ENCODE measurements around the gene REG4. TPM values are rescaled to one million over a fixed set of nuclear protein-coding genes. Genes with fewer than 3 reads are reported as not detected.

REG4 gene
- polyA plus RNA-seq, 1 donor from 2014 or later, result not detected

DNA sequence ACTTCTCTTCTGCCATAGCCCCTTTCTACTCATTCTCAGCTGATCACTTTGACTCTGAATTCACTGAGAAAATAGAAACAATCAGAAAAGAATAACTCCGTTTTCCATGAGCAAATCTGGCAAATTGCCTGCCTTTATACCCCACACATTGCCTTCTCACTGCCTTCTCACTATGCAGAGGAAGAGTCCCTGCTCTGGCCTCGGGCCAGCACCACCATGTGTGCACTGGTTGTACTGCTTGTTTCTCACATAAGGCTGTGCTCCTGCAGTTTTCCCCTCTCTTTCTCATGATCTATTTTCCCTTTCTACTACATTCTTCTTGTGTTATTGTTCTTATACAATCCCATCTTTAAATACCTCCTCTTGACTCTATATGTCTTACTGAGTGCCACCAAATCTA is 40.2 kb downstream of the REG4 start:
- Histone ChIP-seq H3F3A (ENCODE audit: insufficient read depth, low read length, poor library complexity, severe bottlenecking) (no peaks in the 10 kb centered on the region), H2AFZ (ENCODE audit: low read depth, low read length) (no peak overlapping the region), H3K79me2 (replicated peaks; ENCODE audit: insufficient read depth, low read length) (no peaks in the 10 kb centered on the region), H3K4me2 (ENCODE audit: low read length) (no peak overlapping the region), H3K9me2 (ENCODE audit: insufficient read depth, low read length) (no peaks in the 10 kb centered on the region), H3K27ac (ENCODE audit: low read length) (no peak overlapping the region), H3K27me3 (ENCODE audit: insufficient read depth, low read depth, low read length) (no peaks in the 10 kb centered on the region), H3K9ac (ENCODE audit: low read length) (no peak overlapping the region), H3K36me3 (ENCODE audit: insufficient read depth, low read length) (no peaks in the 10 kb centered on the region), H4K20me1 (ENCODE audit: insufficient read depth) (no peaks in the 10 kb centered on the region), H3K4me3 (ENCODE audit: low read length) (no peak overlapping the region), H3K9me3 (ENCODE audit: low read length) (no peaks in the 10 kb centered on the region)
- TF ChIP-seq RAD21 (conservative IDR thresholded peaks at IDR 0.05) (no peak), SMC3 (conservative IDR thresholded peaks at IDR 0.05; ENCODE audit: poor library complexity) (no peak), POLR2AphosphoS5 (IDR thresholded peaks at IDR 0.05) (no peak), MXI1 (conservative IDR thresholded peaks at IDR 0.05; ENCODE audit: poor library complexity, severe bottlenecking) (no peak), EZH2 (IDR thresholded peaks at IDR 0.05; ENCODE audit: borderline replicate concordance, insufficient read depth, low read length, poor library complexity, severe bottlenecking) (no peak), TAF1 (IDR thresholded peaks at IDR 0.05; ENCODE audit: low read depth) (no peak), EP300 (conservative IDR thresholded peaks at IDR 0.05; ENCODE audit: poor library complexity, severe bottlenecking) (no peak)
- TF ChIP-seq, protein P1, sequence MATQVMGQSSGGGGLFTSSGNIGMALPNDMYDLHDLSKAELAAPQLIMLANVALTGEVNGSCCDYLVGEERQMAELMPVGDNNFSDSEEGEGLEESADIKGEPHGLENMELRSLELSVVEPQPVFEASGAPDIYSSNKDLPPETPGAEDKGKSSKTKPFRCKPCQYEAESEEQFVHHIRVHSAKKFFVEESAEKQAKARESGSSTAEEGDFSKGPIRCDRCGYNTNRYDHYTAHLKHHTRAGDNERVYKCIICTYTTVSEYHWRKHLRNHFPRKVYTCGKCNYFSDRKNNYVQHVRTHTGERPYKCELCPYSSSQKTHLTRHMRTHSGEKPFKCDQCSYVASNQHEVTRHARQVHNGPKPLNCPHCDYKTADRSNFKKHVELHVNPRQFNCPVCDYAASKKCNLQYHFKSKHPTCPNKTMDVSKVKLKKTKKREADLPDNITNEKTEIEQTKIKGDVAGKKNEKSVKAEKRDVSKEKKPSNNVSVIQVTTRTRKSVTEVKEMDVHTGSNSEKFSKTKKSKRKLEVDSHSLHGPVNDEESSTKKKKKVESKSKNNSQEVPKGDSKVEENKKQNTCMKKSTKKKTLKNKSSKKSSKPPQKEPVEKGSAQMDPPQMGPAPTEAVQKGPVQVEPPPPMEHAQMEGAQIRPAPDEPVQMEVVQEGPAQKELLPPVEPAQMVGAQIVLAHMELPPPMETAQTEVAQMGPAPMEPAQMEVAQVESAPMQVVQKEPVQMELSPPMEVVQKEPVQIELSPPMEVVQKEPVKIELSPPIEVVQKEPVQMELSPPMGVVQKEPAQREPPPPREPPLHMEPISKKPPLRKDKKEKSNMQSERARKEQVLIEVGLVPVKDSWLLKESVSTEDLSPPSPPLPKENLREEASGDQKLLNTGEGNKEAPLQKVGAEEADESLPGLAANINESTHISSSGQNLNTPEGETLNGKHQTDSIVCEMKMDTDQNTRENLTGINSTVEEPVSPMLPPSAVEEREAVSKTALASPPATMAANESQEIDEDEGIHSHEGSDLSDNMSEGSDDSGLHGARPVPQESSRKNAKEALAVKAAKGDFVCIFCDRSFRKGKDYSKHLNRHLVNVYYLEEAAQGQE (IDR thresholded peaks at IDR 0.05; ENCODE audit: borderline replicate concordance), result no peak
- TF ChIP-seq, protein P2, sequence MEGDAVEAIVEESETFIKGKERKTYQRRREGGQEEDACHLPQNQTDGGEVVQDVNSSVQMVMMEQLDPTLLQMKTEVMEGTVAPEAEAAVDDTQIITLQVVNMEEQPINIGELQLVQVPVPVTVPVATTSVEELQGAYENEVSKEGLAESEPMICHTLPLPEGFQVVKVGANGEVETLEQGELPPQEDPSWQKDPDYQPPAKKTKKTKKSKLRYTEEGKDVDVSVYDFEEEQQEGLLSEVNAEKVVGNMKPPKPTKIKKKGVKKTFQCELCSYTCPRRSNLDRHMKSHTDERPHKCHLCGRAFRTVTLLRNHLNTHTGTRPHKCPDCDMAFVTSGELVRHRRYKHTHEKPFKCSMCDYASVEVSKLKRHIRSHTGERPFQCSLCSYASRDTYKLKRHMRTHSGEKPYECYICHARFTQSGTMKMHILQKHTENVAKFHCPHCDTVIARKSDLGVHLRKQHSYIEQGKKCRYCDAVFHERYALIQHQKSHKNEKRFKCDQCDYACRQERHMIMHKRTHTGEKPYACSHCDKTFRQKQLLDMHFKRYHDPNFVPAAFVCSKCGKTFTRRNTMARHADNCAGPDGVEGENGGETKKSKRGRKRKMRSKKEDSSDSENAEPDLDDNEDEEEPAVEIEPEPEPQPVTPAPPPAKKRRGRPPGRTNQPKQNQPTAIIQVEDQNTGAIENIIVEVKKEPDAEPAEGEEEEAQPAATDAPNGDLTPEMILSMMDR (IDR thresholded peaks at IDR 0.05; ENCODE audit: poor library complexity, severe bottlenecking), result no peak

DNA sequence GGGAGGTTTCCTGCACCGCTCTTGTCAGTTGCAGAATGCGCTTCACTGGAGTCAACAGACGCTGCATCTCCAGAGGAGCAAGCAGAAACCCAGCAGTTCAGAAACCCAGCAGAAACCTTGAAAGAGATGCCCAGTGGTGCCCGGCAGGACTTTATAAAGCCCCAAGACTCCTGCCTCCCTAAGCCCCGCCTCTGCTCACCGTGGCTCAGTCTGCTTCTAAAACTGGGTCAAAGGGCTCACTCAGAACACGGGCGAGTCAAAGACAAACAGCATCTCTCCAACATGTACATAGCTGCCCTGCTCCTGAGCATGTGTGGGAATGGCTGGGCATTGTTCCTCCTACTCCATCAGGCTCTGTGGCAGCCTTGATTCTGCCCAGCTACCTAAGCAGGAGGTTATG is 42.5 kb downstream of the REG4 start, which contains the start of gene HMGCS2:
HMGCS2 (minus strand) TSS at position 128 of the 400 bp plus-strand sequence; CDS start at position 67, 61 bp downstream.
- Histone ChIP-seq H2AFZ (ENCODE audit: low read depth, low read length) (no peak within 1 kb of the TSS), H4K20me1 (ENCODE audit: insufficient read depth) (no peaks in the 10 kb centered on the region), H3F3A (ENCODE audit: insufficient read depth, low read length, poor library complexity, severe bottlenecking) (no peaks in the 10 kb centered on the region), H3K27me3 (ENCODE audit: insufficient read depth, low read depth, low read length) (no peaks in the 10 kb centered on the region), H3K9me3 (ENCODE audit: low read length) (no peaks in the 10 kb centered on the region), H3K36me3 (ENCODE audit: insufficient read depth, low read length) (no peaks in the 10 kb centered on the region), H3K9ac (ENCODE audit: low read length) (no peak within 1 kb of the TSS), H3K27ac (ENCODE audit: low read length) (no peak within 1 kb of the TSS), H3K4me2 (ENCODE audit: low read length) (no peak within 1 kb of the TSS), H3K79me2 (replicated peaks; ENCODE audit: insufficient read depth, low read length) (no peaks in the 10 kb centered on the region), H3K9me2 (ENCODE audit: insufficient read depth, low read length) (no peaks in the 10 kb centered on the region), H3K4me3 (ENCODE audit: low read length) (no peak within 1 kb of the TSS)
- no peak for TF ChIP-seq POLR2AphosphoS5 (IDR thresholded peaks at IDR 0.05)

DNA sequence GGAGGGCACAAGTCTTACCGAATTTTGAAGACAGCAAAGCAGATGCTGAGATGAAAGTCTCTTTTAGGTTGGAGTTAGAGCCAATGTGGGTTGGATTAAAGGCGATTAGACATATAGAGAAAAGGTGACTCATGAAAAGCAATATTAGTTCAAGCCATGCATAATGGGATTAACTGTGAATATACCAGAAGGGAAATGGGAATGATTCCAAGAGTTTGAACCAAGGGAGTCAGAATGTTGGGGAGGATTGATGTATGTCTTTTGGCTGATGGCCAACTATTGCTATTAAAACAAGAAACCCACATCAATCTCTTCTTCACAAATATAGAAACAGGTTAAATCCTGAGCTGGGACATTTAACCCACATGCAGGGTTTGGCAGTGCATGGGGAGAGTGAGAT is 43.8 kb downstream of the REG4 start:
- Histone ChIP-seq H3K27ac (ENCODE audit: low read length) (no peak overlapping the region), H2AFZ (ENCODE audit: low read depth, low read length) (no peak overlapping the region), H3K4me3 (ENCODE audit: low read length) (no peak overlapping the region), H3K9me2 (ENCODE audit: insufficient read depth, low read length) (no peaks in the 10 kb centered on the region), H3K9me3 (ENCODE audit: low read length) (no peaks in the 10 kb centered on the region), H3K9ac (ENCODE audit: low read length) (no peak overlapping the region), H3K27me3 (ENCODE audit: insufficient read depth, low read depth, low read length) (no peaks in the 10 kb centered on the region), H3K4me2 (ENCODE audit: low read length) (no peak overlapping the region), H3F3A (ENCODE audit: insufficient read depth, low read length, poor library complexity, severe bottlenecking) (no peaks in the 10 kb centered on the region), H3K79me2 (replicated peaks; ENCODE audit: insufficient read depth, low read length) (no peaks in the 10 kb centered on the region), H4K20me1 (ENCODE audit: insufficient read depth) (no peaks in the 10 kb centered on the region), H3K36me3 (ENCODE audit: insufficient read depth, low read length) (no peaks in the 10 kb centered on the region)
- TF ChIP-seq, protein P1 (IDR thresholded peaks at IDR 0.05; ENCODE audit: borderline replicate concordance), result no peak
- TF ChIP-seq TAF1 (IDR thresholded peaks at IDR 0.05; ENCODE audit: low read depth) (no peak), EZH2 (IDR thresholded peaks at IDR 0.05; ENCODE audit: borderline replicate concordance, insufficient read depth, low read length, poor library complexity, severe bottlenecking) (no peak), MXI1 (conservative IDR thresholded peaks at IDR 0.05; ENCODE audit: poor library complexity, severe bottlenecking) (no peak), EP300 (conservative IDR thresholded peaks at IDR 0.05; ENCODE audit: poor library complexity, severe bottlenecking) (no peak), SMC3 (conservative IDR thresholded peaks at IDR 0.05; ENCODE audit: poor library complexity) (no peak), POLR2AphosphoS5 (IDR thresholded peaks at IDR 0.05) (no peak), RAD21 (conservative IDR thresholded peaks at IDR 0.05) (no peak)
- TF ChIP-seq, protein P2 (IDR thresholded peaks at IDR 0.05; ENCODE audit: poor library complexity, severe bottlenecking), result no peak
